Measurements from ENCODE around the gene MED26. TPM values are rescaled to one million over a fixed set of nuclear protein-coding genes. Genes with fewer than 3 reads are reported as not detected.

MED26 gene
- polyA plus RNA-seq, 3 donors, result 5.0 to 9.0 (median 8.0) TPM

DNA sequence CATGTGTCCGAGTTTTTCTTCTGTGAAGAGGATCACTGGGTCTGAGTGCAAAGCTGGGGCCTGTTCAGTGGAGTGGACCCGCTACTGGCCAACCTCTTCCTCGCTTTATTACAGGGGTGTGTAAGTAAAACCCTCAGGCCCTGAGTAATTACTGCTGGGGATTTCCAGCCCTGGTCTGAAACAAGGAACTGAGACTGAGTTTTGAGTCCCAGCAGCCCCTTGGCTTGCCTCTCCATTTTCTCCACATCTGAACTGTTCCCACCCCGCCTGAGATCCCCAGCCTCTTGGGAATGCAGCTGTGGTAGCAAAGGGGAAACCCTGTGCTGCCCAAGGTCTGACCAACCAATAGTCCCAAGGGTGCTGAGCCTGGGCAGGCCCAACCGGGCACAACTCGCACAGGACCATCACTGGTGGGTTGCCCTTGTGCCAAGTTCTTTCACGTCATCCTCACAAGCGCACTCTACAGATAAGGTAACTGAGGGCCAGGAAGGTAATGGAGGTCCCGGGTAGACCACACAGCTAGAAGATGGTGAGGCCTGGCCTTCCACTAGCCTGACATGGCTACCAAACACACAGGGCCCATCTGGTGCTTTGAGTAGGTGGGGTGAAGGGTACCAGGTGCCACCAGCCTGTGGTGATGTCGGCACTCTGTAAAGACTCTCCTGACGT lies 42.1 kb downstream of the MED26 start:
- no peak for DNase-seq (ENCODE audit: extremely low read depth in 1 of 11, low read depth in 9 of 11, low spot score in 4 of 11)

DNA sequence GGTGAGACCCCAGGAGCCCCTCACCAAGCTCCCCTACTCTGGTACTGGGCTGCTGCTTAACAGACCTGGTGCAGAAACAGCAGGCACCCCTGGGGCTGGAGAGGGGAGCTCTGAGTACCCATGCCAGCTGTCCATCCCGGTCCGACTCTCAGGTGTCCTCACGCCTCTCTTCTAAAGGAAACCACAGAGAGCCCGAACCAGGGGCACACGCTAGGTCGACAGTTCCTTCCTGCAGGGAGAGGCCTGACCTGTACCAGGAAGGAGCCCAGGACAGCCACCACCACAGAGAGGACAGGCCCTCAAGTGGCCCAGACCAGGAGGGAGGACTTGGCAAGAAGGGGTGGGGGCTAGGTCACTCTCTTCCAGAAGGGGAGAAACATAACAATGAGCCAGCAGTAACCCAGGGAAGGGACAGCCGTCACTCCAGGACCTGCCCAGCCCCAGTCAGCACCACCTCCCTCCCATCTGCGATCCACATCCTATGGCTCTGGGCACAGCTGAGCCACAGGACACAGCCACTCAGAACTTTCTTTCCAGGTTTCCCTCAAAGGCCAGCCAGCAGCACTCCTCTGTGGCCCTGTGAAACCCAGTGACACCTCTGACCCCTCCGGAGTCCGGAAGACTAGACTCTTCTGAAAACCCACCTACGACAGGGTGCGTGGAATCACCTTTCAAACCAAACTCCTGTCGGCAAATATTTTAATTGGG lies 42.8 kb downstream of the MED26 start:
- no peak for DNase-seq (ENCODE audit: extremely low read depth in 1 of 11, low read depth in 9 of 11, low spot score in 4 of 11)

DNA sequence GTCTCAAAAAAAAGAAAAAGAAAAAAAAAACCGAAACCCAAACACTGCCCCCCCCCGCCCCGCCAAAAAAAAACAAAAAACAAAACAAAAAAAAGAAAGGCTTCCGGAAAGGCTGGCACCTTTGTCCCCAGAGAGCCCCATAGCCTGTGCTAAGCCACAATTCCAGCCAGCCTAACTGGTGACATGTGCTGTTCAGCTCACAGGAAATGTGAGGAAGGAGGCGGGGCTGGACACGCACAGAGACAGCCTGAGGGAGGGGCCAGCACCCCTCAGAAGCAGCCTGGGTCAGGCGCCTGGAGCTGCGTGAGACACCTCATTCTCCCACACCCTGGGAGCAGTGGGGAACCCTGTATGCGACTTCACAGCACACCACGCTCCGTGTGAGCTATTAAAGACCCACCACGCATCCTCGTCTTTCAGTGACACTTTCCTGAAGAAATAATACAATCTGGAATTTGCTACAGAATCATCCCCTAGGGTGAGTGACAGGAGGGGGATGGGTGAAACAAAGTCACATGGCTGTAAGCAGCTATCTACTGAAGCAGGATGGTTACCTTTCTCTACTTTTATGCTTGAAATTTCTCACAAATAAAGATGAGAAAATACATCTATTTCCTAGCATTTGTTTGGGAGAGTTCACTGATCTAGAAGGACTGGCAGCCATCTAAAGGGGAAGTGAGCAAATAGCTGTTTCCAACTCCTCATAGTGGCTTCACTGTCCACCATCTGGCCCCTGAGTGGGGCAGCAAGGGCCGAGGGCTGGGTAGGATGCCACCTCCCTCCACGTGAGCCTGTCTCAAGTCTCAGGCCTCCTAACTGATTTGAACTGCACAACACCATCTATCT lies 43.5 kb downstream of the MED26 start:
- DNase-seq (ENCODE audit: extremely low read depth in 1 of 11, low read depth in 9 of 11, low spot score in 4 of 11), result peak in 7 of 11 donors; percentile 31 to 72 (median 54)

DNA sequence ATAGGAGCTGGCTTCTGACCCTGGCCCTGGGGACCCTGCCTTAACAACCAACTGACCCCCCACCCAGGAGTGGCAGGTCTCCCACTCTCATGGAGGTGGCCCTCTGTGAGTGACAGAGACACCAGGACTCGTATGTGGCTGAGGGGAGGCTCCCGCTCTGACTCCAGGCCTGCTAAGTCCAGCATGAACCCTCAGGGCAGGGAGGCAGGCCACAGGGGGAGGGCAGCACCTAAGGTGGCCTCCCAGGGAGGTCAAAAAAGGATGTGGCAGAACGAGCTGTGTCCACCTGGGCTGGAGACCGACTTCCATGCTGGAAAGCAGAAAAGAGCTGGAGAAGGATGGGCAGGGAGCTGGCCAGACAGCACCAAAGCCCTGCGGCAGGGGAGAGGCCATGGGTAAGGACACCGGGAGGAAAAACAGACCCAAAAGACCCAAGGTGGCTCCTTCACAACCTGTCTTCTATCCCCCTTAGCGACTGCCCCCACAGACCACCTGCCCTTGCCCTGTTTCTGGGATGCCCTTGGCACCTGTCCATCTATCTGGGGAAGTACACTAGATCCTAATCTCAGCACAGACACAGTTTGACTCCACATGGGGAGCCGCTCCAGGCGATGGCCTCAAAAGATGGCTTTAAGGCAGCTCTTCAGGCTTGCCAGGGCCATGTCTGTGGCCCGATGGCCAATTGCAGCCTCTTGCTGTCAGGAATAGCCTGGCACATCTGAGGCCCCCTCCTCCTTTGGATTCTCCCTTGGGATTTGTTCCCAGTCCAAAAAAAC lies 45.3 kb downstream of the MED26 start:
- DNase-seq (ENCODE audit: extremely low read depth in 1 of 11, low read depth in 9 of 11, low spot score in 4 of 11), result no peak

DNA sequence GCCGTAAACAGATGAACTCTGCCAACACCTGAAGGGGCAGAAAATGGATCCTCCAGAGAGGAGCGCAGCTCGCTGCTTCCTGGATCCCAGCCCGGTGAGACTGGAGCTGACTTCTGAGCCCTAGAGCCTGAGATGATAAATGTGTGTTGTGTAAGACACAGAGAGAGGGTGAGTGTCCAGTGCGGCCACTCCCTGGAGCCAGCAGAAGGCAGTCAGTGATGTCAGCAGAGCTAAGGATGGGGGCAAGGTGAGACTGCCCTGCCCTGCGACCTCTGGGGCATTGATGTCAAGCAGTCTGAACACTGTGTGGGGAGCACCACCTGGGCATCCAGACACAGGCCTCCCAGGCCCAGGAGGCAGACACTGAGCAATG lies 46.0 kb downstream of the MED26 start:
- no peak for DNase-seq (ENCODE audit: extremely low read depth in 1 of 11, low read depth in 9 of 11, low spot score in 4 of 11)

DNA sequence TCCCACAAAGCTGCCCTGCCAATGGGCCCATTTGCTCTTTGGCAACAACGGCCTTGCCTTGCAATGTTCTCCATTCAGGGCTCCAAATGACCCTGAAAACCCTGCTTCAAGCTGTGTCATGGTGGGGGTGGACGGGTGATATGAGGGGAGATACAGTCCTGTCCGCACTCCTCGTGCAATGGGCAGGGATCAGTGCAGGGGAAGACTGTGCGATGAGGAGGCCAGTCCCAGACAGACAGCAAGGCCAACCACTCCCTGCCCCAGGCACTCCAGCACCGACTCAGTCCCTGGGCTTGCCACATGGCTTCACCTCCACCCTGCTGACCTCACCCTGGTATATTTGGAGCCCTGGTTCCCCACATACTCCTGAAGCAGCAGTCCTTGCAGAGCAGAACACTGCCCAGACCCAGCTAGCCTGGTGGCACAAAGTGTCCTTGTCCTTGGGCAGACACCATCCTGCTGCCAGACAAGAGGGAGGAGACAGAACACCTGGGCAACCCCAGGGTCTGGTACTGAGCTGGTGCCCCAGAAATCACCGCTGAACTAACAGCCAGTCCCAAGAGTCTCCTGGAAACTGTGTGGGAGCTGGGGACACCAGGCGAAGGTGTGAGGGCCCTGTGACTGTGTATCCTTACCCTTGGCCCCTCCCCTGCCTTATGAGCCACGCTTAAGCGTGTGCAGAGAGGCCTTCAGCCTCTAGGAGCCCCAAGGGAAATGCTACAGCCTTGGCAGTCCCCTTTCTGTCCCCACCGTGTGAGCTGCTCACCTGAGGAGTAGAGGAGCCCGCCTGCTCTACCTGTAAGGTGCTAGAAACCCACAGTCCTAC lies 46.6 kb downstream of the MED26 start:
- no peak for DNase-seq (ENCODE audit: extremely low read depth in 1 of 11, low read depth in 9 of 11, low spot score in 4 of 11)

DNA sequence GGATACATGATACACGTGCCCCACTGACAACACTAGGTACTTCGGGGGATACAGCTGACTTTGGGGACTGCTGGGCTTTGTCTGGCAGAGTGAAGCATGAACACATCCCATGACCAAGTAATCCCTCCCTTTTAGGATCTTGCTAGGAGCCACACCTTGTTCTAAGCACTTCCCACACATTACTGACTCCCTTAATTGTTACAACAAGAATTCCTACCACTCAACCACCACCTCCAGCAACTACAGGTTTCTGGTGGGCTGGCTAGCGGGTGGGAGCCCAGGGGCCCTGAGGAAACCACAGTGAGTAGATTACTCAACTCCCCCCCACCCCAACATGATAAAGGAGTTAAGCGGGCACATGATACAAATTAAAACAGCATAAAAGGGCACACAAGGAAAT lies 48.6 kb downstream of the MED26 start:
- DNase-seq (ENCODE audit: extremely low read depth in 1 of 11, low read depth in 9 of 11, low spot score in 4 of 11), result no peak

DNA sequence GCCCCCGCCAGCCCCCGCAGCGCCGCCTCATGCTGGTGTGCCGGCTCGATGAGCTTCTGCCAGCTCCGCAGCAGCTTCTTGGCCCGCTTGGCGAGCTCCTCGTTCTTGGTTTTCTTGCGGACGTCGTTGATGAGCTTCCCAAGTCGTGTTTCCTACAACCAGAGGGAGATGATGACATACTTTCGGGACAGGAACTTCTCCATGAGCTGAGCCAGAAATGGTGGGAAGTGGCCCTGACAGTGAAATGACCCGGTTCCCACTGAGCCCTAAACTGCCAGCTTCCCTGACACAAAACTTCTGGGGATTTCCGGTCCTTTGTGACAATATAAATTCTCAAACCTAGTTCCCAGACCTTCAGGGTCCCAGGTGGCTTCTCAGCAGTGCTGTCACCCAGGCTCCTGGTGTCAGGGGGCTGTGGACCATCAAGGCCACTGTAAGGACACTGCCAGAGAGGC lies 50.4 kb downstream of the MED26 start:
- DNase-seq (ENCODE audit: extremely low read depth in 1 of 11, low read depth in 9 of 11, low spot score in 4 of 11), result no peak

DNA sequence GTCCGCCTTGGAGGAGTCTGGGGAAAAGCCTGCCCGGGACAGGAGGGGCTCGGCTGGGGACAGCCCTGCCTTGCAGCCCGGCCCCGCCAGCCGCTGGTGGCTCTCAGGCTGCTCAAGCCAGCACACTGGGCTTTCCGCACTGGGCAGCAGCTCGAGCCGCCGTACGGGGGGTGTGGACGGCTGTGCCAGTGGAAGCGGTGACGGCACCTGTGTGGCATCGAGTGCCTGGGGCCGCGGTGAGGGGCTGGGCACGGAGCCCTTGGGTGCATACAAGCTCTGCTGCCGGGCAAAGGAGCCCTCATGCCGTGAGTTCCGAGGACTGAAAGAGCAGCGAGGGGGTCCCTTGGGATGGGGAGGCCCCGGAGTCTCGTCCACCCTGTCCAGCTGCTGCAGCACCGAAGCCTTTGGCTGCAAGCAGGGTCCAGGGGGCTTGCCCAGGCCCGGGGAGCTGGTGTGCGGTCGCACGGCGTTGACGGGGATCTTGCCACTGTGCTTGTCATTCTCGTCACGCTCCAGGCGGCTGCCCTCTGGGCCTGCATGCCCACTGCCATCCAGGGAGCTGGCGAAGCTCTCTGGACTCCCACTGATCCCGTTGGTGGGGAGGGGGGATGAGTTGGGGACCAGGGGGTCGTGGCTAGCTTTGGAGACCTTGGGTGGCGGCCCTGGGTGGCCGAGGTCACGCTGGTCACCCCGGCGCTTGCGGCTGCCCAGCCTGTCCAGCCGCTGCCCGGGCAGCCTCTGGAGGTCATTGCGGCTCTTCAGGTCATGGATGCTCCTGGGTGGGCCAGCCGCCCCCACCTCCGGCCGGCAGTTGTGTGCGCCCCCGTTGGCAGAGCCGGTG lies 51.1 kb downstream of the MED26 start:
- no peak for DNase-seq (ENCODE audit: extremely low read depth in 1 of 11, low read depth in 9 of 11, low spot score in 4 of 11)

DNA sequence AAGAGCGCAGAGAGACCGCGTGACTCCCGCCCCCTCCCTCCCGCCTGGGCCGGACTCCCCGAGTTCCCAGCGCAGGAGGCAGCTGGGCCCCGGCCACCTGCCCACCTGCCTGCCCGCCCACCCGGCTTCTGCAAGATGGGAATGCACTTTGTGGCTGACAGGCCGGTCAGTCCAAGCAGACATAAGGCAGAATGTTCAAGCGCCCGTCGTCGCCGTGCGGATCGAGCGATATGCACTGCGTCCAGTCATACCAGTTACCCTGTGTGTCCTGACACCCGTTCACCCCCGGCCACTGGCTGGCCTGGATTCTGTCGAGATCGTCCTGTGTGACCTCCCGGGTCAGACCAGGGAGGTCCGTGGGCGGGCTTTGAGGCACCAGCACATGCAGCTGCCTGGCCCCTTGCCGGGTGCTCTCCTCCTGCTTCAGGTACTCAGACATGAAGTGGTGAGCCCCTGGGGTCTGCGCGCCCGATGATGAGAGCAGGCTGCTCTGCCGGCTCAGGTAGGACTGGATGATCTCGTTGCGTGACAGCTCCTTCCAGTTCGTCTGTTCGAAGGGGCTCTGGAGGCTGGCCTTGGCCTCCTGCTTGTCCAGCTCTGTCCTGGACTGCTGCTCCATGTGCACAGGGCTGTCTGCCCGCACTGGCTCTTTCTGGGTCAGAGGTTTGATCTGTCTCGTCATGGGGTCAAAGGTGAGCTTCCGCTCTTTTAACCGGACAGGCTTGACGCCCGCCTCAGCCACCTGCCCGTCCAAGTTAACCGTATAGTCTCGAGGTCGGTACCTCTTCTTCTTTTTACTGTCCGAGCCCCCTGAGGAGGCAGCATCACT lies 51.9 kb downstream of the MED26 start:
- DNase-seq (ENCODE audit: extremely low read depth in 1 of 11, low read depth in 9 of 11, low spot score in 4 of 11), result no peak

DNA sequence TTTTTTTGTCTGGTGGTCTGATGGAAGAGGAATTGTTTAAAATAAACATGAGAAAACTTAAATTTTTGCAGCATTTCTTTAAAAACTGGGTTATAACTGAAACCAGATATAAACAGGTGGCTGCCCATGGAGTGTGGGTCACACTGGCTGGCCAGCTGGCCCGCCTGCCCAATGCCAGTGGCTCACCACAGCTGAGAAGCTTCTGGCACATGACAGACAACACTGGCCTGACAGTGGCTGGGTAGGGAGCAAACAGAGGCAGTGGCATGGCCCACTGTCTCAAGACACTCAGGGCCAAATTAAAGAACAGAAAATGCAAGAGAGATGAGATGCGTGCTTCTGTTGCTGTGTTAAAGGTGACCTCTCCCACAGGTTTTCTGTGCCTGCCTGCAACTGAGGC lies 52.7 kb downstream of the MED26 start:
- DNase-seq (ENCODE audit: extremely low read depth in 1 of 11, low read depth in 9 of 11, low spot score in 4 of 11), result no peak

DNA sequence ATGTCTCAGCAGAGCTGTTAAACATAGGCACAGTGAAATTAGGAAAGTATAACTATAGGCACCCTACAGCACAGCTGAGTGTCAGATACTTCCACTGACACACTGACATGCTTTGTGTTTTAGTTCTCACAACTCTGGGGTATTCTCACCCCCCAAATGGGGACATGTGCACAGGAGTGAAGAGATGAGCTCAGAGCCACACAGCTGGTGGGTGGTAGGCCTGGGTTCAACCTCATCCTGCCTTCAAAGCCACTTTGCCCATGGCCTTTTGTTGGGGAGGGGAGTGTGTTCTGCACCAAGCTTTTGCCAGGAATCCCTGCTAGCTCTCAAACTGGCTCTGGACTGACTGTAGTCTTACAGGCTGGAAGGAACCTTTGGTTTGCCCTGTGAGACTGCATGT lies 54.1 kb downstream of the MED26 start:
- no peak for DNase-seq (ENCODE audit: extremely low read depth in 1 of 11, low read depth in 9 of 11, low spot score in 4 of 11)

DNA sequence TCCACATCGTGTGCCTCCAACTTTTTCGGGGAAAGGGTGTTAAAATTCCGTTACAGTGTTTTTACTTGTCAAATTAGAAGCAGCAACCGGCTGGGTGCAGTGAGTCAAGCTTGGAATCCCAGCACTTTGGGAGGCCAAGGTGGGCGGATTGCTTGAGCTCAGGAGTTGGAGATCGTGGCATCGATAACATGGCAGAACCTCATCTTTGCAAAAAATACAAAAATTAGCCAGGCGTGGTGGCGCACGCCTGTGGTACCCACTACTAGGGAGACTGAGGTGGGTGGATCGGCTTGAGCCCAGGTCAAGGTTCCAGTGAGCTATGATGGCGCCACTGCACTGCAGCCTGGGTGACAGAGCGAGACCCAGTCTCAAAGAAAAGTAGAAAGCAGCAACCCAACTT lies 54.7 kb downstream of the MED26 start:
- DNase-seq (ENCODE audit: extremely low read depth in 1 of 11, low read depth in 9 of 11, low spot score in 4 of 11), result no peak

DNA sequence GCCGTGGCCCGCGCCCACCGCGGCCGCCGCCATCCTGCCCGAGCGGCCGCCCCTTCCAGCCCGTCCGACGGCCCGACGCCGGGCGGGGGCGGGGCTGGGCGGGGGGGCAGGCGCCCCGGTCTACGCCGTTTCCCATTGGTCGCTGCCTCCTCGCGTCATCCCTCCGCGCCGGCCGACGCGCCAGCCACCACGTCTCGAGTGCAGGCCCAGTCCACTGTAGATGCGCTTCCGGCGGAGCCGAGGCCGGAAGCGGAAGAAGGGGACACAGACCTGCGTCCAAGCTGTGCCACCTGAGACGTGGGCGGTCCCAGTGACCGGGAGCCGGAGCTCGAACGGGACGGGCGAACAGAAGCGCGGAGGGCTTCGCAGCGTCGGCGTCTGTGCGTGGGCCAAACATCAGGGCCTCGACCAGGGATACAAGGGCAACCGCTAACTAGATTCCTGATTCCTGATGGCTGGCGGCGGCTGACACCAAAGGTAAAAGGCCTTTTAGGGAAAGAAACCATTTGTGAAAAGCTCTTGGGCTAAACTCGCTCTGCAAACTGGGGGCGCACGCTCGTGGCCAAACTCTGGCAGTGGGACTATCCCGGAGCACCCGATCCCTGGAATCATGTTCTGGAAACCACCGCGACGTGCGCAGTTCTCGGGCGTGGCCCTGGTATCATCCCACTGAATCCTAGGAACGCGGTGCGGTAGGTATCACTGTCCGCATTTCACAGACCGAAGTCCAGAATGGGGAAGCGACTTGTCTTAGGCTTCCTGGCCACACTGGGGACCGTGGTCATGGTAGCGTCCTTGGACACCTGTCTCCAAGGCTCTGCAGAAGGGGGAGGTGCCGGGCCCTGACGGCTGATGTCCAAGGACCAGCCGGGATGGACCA lies 55.4 kb downstream of the MED26 start, which contains the start of gene SLC35E1:
Gene SLC35E1 (minus strand): TSS at position 84 of the 880 bp plus-strand sequence. CDS start 51 bp downstream, at position 33.
- peak; percentile 80 to 96 (median 94) for DNase-seq (ENCODE audit: extremely low read depth in 1 of 11, low read depth in 9 of 11, low spot score in 4 of 11)

DNA sequence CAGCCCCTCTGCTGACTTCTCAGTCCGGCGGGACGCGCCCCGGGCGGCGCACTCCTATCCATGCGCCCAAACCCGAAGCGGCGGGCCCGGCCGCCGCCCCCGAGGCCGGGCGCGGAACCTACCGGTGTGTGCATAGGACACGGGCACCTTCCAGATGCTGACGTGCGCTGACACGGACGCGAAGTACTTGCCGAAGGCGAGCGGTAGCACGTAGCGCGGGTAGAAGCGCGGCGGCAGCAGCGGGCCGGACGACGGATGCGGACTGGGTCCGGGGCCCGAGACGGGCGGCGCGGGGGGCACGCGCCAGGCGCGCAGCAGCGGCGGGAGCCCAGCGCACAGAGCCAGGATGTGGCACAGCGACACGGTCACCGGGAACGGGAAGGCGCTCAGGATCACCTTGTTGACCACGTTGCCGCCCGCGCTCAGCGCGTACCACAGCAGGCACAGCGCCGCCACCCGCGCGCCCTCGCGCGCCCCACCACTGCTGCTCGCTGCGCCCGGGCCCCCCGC lies 56.1 kb downstream of the MED26 start:
- DNase-seq (ENCODE audit: extremely low read depth in 1 of 11, low read depth in 9 of 11, low spot score in 4 of 11), result no peak
